Muscle of arm (tissue), 12 donors: ENCODE results near the gene ENAH. TPM values are rescaled to one million over a fixed set of nuclear protein-coding genes. Genes with fewer than 3 reads are reported as not detected.
"Not testable (repeated sequence)": the region's sequence is repeated elsewhere in the genome, so short reads cannot be mapped to it uniquely, and the experiment has no call there.

ENCODE experiments used
- DNase-seq: peaks from one replicate; pipeline ENCODE4 v3.0.0-alpha.2; 2013
- polyA plus RNA-seq, 12 donors: library from polyadenylated mRNA; unstranded; fragments of 120-200 nt; gene quantifications; one replicate each; pipeline ENCODE4 v1.2.1, GENCODE V29; 2013; ENCODE audit not compliant: insufficient read length in 12 of 12

ENAH gene
- polyA plus RNA-seq, 12 donors: 106 to 360 (median 161) TPM

GRCh38 chr1:225651376-225651871, 1.5 kb downstream of the ENAH start:
- DNase-seq: peak; percentile 50

DNA sequence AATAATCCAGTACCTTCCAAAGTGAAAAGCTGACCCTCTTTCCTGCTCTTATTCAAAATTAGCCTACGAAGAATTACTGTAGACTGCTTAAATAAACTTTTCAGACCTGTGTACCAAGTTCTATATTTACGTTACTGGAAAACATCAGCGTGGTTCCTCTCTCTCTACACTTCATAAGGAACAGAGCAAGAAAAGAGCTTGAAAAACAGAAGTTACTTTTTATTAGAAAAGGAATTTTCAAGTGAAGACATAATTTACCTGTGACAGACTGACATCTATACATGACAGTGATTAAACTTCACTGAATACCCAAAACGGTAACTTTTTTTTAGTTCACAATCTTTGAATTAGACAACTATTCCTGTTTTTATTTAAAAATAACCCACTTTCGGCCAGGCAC, 2.7 kb downstream of the ENAH start:
- DNase-seq: no peak

DNA sequence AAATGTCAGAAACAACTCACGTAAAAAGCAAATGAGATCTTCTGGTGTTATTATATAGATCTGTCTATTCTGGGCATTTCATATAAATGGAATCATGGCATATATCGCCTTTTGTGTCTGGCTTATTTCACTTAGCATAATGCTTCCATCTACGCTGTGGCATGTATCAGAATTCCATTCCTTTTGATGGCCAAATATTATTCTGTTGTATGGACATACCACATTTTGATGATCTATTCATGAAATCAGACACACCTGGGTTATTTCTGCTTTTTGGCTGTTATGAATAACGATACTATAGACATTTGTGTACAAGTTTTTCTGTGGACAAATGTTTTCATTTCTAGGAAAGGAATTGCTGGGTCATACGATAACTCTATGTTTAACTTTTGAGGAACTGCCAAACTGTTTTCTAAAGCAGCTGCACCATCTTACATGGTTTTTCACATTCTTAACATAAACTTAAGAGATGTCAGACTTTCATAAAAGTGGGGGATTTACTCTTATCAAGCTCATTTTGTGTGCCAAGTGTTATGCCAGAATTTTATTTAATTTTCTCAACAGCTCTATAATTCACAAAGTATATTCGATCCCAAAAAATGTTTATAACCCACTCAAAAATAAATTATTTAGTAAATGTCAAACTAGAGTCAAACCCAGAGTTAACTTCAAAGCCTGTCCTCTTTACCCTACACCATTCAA, 7.6 kb downstream of the ENAH start:
- DNase-seq: no peak

DNA sequence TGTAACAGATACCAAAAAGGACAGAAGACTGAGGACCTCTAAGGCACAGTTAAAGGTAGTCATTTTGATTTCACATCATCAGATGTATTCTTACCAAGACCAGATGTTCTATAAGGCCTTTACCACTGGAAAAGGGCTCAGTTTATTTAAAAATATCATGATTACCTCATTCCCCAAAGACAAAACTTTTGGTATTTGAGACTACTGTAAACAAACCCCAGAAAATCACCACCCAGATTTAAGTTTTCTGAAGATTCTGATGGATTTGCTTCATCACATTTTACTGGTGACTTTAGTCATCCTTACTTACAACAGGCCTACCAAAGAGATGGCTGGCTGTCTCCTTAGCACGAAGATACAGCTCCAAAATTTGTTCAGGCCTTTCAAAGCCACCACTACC, 8.3 kb downstream of the ENAH start:
- DNase-seq: no peak

GRCh38 chr1:225642177-225642576, 10.7 kb downstream of the ENAH start:
- no peak for DNase-seq

DNA sequence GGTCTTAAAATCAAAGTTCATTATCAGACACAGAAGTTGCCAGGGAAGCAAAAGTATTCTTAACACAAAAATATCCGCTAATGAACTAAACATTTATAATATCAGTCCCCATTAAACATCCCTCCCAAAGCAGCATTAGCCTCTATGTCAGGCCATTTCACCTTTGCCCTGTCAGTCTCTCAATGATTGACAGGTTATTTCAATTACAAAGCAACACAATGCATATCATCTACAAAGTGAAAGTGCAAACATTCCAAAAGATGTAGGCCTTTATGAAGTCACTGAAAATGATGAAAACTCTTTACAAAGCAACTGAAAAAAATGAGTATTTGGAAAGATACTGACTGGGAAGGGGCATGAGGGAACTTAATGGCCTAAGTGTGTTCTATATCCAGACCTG, 14.1 kb downstream of the ENAH start:
- no peak for DNase-seq

DNA sequence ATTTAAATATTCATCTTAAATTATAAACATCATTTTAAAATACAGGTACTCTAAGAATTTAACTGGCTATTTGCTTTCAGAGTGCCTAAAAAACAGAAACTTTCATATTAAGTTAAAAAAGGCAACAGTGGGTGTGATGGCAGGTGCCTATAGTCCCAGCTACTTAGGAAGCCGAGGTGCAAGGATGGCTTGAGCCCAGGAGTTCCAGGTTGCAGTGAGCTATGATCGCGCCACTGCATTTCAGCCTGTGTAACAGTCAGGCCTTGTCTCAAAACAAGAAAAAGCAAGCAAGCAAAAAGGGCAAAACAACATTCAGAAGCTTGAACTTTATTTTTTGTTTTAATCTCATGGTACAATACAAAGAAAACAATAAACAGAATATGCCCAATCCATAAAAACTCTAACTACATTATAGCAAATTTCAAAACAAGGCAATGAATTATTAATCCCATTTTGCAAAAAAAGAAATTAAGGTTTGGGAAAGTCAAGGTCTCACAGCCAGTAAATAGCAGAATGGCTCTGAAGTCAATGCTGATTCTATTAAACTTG, 15.2 kb downstream of the ENAH start:
- DNase-seq: no peak

- DNase-seq: not testable (repeated sequence)
Measured at GRCh38 chr1:225636992-225637391, 15.9 kb downstream of the ENAH start.

- DNase-seq: no peak
Measured at GRCh38 chr1:225635649-225636048, 17.3 kb downstream of the ENAH start.

DNA sequence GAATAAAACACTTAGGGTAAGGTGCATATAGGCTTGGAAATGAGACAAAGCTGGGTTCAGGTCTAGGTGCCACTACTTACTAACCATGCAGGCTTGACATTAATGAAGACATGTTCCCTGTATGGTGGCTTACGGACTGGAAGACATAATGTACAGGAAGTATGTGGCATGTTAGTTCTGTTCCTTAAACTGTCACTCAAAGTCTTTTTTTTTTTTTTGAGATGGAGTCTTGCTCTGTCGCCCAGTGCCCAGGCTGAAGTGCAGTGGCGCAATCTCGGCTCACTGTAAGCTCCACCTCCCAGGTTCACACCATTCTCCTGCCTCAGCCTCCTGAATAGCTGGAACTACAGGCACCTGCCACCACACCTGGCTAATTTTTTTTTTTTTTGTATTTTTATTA, 20.1 kb downstream of the ENAH start:
- DNase-seq: not testable (repeated sequence)

- DNase-seq: no peak
Measured at GRCh38 chr1:225631021-225631663, 21.8 kb downstream of the ENAH start.

DNA sequence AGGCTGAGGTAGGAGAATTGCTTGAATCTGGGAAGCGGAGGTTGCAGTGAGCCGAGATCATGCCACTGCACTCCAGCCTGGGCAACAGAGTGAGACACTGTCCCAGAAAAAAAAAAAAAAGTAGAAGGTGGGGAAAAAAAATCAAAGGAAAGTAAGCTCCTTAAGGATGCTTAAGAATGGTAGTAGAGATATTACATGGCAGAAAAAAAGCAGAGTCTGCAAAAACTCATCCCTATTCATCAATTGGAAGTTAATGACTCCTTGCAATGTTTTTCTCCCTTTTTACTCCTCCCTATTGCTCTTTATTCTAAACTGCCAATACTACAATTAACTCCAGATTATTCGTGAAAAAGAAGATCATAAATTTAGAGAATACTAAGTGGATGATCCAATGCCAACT, 23.4 kb downstream of the ENAH start:
- no peak for DNase-seq

- DNase-seq: not testable (repeated sequence)
Measured at GRCh38 chr1:225628794-225629193, 24.1 kb downstream of the ENAH start.

DNA sequence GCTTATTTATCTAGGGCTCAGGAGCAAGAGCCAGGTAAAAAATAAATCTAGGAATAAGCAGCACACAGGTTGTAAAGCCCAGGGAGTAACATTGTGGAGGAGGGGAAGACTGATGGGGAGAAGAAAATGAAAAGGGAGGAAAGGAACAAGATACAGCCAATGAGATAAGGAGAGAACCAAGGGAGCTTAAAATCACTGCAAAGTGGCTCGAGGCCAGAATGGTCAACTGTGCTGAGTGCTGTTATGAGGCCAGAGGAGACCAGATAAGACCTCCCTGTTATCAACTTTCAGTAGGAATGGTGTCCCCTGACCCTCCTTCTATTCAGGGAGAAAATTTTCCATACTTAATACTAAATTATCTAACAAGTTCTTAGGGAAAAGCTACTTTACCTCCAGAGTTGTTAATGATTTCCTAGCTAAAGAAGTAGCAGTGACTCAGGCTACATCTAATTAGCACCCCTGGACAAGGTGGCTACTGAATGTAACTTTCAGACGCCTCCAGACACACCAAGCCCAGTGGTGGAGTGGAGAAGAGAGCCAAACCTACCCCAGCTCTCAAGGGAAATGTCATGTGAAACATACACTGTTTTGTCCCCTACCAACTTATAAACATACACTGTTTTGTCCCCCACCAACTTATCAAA, 25.5 kb downstream of the ENAH start:
- DNase-seq: no peak

DNA sequence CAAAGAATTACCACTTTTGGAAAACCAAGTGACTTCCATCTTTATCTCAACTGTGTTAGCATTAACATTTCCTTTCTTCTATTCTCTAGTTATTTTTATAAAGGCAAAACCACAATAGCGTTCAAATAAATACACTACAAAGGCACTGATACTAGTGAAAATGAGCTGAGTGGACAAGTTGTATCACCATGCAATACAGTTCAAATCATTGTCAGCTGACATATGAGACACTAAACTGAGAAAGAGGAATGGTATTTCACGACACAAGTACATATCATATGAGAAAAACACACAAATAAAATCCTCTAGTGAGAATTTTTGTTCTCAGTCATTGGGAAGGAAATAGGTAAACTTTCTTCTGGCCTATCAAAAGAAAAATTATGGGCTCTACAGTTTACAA, 26.2 kb downstream of the ENAH start:
- DNase-seq: no peak

GRCh38 chr1:225617956-225618355, 35.0 kb downstream of the ENAH start:
- no peak for DNase-seq

- no peak for DNase-seq
Measured at GRCh38 chr1:225617479-225617878, 35.4 kb downstream of the ENAH start.

GRCh38 chr1:225615403-225615790, 37.5 kb downstream of the ENAH start:
- not testable (repeated sequence) for DNase-seq

- no peak for DNase-seq
Measured at GRCh38 chr1:225613006-225613405, 39.9 kb downstream of the ENAH start.

DNA sequence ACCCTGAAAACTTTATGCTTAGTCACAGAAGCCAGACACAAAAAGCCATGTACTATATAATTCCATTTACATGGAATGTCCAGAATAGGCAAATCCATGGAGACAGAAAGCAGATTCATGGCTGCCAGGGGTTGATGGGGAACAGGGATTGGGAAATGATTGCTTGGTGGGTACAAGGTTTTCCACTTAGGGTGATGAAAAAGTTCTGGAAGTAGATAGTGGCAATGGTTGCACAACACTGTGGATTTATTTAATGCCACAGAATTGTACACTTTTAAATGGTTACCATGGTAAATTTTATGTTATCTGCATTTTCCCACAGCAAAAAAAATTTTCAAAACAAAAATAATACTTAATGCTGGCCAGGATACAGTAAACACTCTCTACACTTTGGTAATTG, 40.6 kb downstream of the ENAH start:
- DNase-seq: no peak

DNA sequence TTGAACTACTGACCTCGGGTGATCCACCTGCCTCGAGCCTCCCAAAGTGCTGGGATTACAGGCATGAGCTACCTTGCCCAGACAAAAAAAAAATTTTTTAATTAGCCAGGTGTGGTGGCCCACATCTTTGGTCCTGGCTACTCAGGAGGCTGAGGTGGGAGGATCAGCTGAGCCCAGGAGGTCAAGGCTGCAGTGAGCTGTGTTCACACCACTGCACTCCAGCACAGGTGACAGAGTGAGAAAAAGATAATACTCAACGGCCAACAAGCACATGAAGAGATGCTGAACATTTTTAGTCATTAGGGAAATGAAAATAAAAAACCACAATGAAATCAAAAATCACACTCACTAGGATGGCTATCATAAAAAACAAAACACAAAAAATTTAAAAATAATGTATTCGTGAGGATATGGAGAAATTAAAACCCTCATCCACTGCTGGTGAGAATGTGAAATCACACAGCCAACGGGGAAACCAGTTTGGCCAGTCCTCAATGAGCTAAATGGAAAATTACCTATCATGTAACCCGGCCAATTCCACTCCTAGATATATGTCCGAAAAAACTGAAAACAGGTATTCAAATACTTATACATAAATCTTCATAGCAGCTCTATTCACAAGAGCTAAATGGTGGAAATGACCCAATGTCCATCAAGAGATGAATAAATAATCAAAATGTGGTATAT, 41.2 kb downstream of the ENAH start:
- no peak for DNase-seq

- DNase-seq: no peak
Measured at GRCh38 chr1:225610539-225610938, 42.4 kb downstream of the ENAH start.
